ENCODE measurements around the gene GALNT1.
"Not testable (repeated sequence)": the region's sequence is repeated elsewhere in the genome, so short reads cannot be mapped to it uniquely, and the experiment has no call there.

GALNT1 gene

DNA sequence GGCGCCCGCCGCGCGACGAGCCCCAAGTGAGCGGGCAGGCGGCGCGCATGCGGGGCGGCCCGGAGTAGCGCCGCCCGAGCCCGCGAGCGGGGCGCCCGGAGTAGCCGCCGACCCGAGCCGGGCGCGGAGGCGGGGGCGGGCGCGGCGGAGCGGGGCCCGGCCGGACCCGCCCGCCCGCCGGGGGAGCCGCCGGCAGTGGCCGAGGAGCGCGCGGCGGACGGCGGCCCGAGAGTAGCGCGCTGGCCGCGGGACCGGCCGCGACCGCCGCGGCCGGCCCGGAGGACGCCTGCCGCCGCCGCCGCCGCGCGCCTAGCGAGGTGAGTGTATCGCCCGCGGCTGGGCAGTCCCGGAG, at the start of gene GALNT1:
Gene GALNT1, plus strand, starts transcription at position 195 of the 352 bp plus-strand sequence. CDS start 72,923 bp downstream, outside the sequence.
- H3K4me1 ChIP-seq: peaks cover 14% of the 10 kb centered on the region
- DNase-seq (ENCODE audit: low spot score in 2 of 2): no peak
- H3K4me3 ChIP-seq: peak within 1 kb of the TSS; percentile 50
- H3K9me3 ChIP-seq: peaks cover 6% of the 10 kb centered on the region; the same call in 1 of the 2 replicates
- peaks cover 3% of the 10 kb centered on the region; the same call in 1 of the 2 replicates for H3K27me3 ChIP-seq (ENCODE audit: low read depth)
- in situ Hi-C loops (cut with MboI; ENCODE audit: low sequenced_read_pairs): no loop called here
- H3K36me3 ChIP-seq (replicated peaks): no peaks in the 10 kb centered on the region

GRCh38 chr18:35533916-35534405, 47.6 kb upstream of the GALNT1 start:
- no peak for DNase-seq (ENCODE audit: low spot score in 2 of 2)
- in situ Hi-C loops (cut with MboI; ENCODE audit: low sequenced_read_pairs): no loop called here

GRCh38 chr18:35535297-35535696, 46.2 kb upstream of the GALNT1 start:
- H3K4me1 ChIP-seq: no peaks in the 10 kb centered on the region
- in situ Hi-C loops (cut with MboI; ENCODE audit: low sequenced_read_pairs): no loop called here
- DNase-seq (ENCODE audit: low spot score in 2 of 2): no peak
- H3K4me3 ChIP-seq: no peak overlapping the region
- no peaks in the 10 kb centered on the region for H3K9me3 ChIP-seq
- 0 out of 2 replicates have a peak, but pooled peaks cover 3% of the 10 kb centered on the region for H3K27me3 ChIP-seq (ENCODE audit: low read depth)
- no peaks in the 10 kb centered on the region for H3K36me3 ChIP-seq (replicated peaks)

More at GRCh38 chr18:35533916-35534405, 47.6 kb upstream of the GALNT1 start:
- H3K36me3 ChIP-seq (replicated peaks): no peaks in the 10 kb centered on the region
- no peaks in the 10 kb centered on the region for H3K9me3 ChIP-seq
- H3K4me1 ChIP-seq: no peaks in the 10 kb centered on the region
- H3K4me3 ChIP-seq: no peak overlapping the region
- H3K27me3 ChIP-seq (ENCODE audit: low read depth): 0 out of 2 replicates have a peak, but pooled peaks cover 3% of the 10 kb centered on the region

DNA sequence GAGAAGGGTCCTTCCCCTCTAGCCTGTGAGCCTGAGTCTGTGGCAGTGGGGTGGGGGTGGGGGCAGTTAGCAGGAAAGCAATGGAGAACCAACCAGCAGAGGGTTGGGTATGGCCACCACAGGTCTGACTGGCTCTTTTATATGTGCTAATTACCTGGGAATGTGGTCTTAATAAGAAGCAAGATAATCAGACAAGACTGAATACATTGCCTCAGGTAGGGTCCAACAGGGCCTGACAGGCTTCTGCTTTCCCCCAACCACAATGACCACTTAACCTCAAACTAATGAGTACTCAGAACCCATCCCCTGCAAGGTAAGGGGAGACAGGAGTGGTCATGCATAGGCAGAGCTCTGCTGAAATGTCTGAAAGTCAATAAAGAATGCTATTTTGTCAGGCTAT, 39.2 kb upstream of the GALNT1 start:
- H3K36me3 ChIP-seq (replicated peaks): no peaks in the 10 kb centered on the region
- no peak for DNase-seq (ENCODE audit: low spot score in 2 of 2)
- in situ Hi-C loops (cut with MboI; ENCODE audit: low sequenced_read_pairs): no loop called here
- no peak overlapping the region for H3K4me3 ChIP-seq
- H3K9me3 ChIP-seq: no peaks in the 10 kb centered on the region
- H3K27me3 ChIP-seq (ENCODE audit: low read depth): no peaks in the 10 kb centered on the region
- H3K4me1 ChIP-seq: no peaks in the 10 kb centered on the region

- H3K27me3 ChIP-seq (ENCODE audit: low read depth): no peaks in the 10 kb centered on the region
- H3K9me3 ChIP-seq: no peaks in the 10 kb centered on the region
- no peak overlapping the region for H3K4me3 ChIP-seq
- H3K36me3 ChIP-seq (replicated peaks): no peaks in the 10 kb centered on the region
- no peak for DNase-seq (ENCODE audit: low spot score in 2 of 2)
- H3K4me1 ChIP-seq: no peaks in the 10 kb centered on the region
- in situ Hi-C loops (cut with MboI; ENCODE audit: low sequenced_read_pairs): no loop called here
Observed at GRCh38 chr18:35547008-35547605, 34.4 kb upstream of the GALNT1 start.

GRCh38 chr18:35549564-35549963, 32.0 kb upstream of the GALNT1 start:
- H3K36me3 ChIP-seq (replicated peaks): no peaks in the 10 kb centered on the region

GRCh38 chr18:35553300-35553699, 28.2 kb upstream of the GALNT1 start:
- no peak for DNase-seq (ENCODE audit: low spot score in 2 of 2)
- Histone ChIP-seq H3K36me3 (replicated peaks) (no peaks in the 10 kb centered on the region), H3K4me1 (no peaks in the 10 kb centered on the region), H3K9me3 (no peaks in the 10 kb centered on the region), H3K4me3 (no peak overlapping the region), H3K27me3 (ENCODE audit: low read depth) (no peaks in the 10 kb centered on the region)
- in situ Hi-C loops (cut with MboI; ENCODE audit: low sequenced_read_pairs): no loop called here

More at GRCh38 chr18:35549564-35549963, 32.0 kb upstream of the GALNT1 start:
- H3K27me3 ChIP-seq (ENCODE audit: low read depth): no peaks in the 10 kb centered on the region
- no peaks in the 10 kb centered on the region for H3K9me3 ChIP-seq
- no peak overlapping the region for H3K4me3 ChIP-seq
- DNase-seq (ENCODE audit: low spot score in 2 of 2): no peak
- in situ Hi-C loops (cut with MboI; ENCODE audit: low sequenced_read_pairs): no loop called here
- no peaks in the 10 kb centered on the region for H3K4me1 ChIP-seq

DNA sequence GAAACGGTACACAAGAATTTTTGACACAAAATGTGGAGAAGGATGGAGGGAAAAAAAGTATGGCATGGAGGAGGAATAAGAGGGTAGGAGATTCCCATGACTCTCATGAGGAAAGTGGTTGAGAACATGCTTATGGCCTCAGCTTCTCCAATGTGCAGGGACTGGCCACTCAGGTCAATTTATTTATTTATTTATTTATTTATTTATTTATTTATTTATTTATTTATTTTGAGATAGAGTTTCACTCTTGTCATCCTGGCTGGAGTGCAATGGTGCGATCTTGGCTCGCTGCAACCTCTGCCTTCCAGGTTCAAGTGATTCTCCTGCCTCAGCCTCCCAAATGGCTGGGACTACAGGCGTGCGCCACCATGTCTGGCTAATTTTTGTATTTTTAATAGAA, 26.0 kb upstream of the GALNT1 start:
- H3K27me3 ChIP-seq (ENCODE audit: low read depth); in situ Hi-C loops (cut with MboI; ENCODE audit: low sequenced_read_pairs); H3K4me1 ChIP-seq; DNase-seq (ENCODE audit: low spot score in 2 of 2); H3K9me3 ChIP-seq; H3K36me3 ChIP-seq (replicated peaks); H3K4me3 ChIP-seq: not testable (repeated sequence)

DNA sequence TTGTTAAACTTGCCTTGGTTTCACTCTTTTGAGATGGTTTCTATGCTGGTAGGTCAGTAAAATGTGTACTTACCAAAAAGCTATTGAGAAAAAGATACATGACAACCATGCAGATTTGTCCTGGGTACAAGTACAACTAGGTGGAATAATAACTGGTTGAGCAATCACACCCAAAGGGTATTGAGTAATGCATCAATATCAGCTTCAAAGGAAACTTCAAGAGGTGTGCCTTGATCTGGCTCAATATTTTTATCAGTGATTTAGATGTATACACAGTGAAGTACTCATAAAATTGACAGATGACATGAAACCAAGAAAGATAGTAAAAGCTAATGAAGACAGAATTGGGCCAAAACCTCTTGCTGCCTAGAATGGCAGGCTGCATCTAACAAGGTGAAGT, 21.7 kb upstream of the GALNT1 start:
- no peaks in the 10 kb centered on the region for H3K36me3 ChIP-seq (replicated peaks)
- in situ Hi-C loops (cut with MboI; ENCODE audit: low sequenced_read_pairs): no loop called here
- DNase-seq (ENCODE audit: low spot score in 2 of 2): no peak

GRCh38 chr18:35564795-35565453, 16.6 kb upstream of the GALNT1 start:
- H3K4me3 ChIP-seq: no peak overlapping the region
- no peak for DNase-seq (ENCODE audit: low spot score in 2 of 2)
- in situ Hi-C loops (cut with MboI; ENCODE audit: low sequenced_read_pairs): no loop called here
- H3K9me3 ChIP-seq: no peaks in the 10 kb centered on the region
- H3K36me3 ChIP-seq (replicated peaks): no peaks in the 10 kb centered on the region
- H3K4me1 ChIP-seq: no peaks in the 10 kb centered on the region
- no peaks in the 10 kb centered on the region for H3K27me3 ChIP-seq (ENCODE audit: low read depth)

More for the DNA sequence above, 21.7 kb upstream of the GALNT1 start:
- Histone ChIP-seq H3K4me1 (no peaks in the 10 kb centered on the region), H3K9me3 (no peaks in the 10 kb centered on the region), H3K4me3 (no peak overlapping the region), H3K27me3 (ENCODE audit: low read depth) (no peaks in the 10 kb centered on the region)

GRCh38 chr18:35566019-35566418, 15.5 kb upstream of the GALNT1 start:
- Histone ChIP-seq H3K4me3 (no peak overlapping the region), H3K9me3 (no peaks in the 10 kb centered on the region), H3K4me1 (no peaks in the 10 kb centered on the region), H3K27me3 (ENCODE audit: low read depth) (no peaks in the 10 kb centered on the region), H3K36me3 (replicated peaks) (no peaks in the 10 kb centered on the region)
- DNase-seq (ENCODE audit: low spot score in 2 of 2): no peak
- in situ Hi-C loops (cut with MboI; ENCODE audit: low sequenced_read_pairs): no loop called here

- no peaks in the 10 kb centered on the region for H3K9me3 ChIP-seq
- no peak overlapping the region for H3K4me3 ChIP-seq
- H3K36me3 ChIP-seq (replicated peaks): no peaks in the 10 kb centered on the region
- no peaks in the 10 kb centered on the region for H3K4me1 ChIP-seq
- DNase-seq (ENCODE audit: low spot score in 2 of 2): no peak
- in situ Hi-C loops (cut with MboI; ENCODE audit: low sequenced_read_pairs): no loop called here
- H3K27me3 ChIP-seq (ENCODE audit: low read depth): 0 out of 2 replicates have a peak, but pooled peaks cover 8% of the 10 kb centered on the region
Observed at GRCh38 chr18:35570182-35570581, 11.4 kb upstream of the GALNT1 start.

DNA sequence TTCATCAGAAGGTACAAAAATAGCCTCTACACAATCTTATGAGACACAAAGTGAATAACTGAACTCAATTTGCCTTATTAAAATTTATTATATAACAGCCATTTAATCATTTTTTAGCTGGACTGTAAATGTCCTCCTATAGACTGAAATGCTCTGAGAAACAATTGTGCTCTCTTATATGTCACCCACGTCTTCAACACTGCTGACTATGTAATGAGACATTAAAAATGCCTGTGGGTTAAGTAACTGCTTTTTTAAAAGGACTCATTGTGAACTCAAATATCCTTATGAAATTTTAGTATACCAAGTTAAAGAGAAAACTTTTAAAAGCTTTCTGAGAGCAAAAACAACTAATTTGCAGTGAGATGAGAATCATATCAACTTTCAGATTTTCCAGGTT, 10.4 kb upstream of the GALNT1 start:
- in situ Hi-C loops (cut with MboI; ENCODE audit: low sequenced_read_pairs): no loop called here
- Histone ChIP-seq H3K36me3 (replicated peaks) (no peaks in the 10 kb centered on the region), H3K9me3 (peaks cover 2% of the 10 kb centered on the region; the same call in 1 of the 2 replicates), H3K4me3 (no peak overlapping the region), H3K27me3 (ENCODE audit: low read depth) (0 out of 2 replicates have a peak, but pooled peaks cover 8% of the 10 kb centered on the region), H3K4me1 (no peaks in the 10 kb centered on the region)
- DNase-seq (ENCODE audit: low spot score in 2 of 2): no peak

GRCh38 chr18:35572644-35573043, 8.9 kb upstream of the GALNT1 start:
- in situ Hi-C loops (cut with MboI; ENCODE audit: low sequenced_read_pairs): no loop called here

More at GRCh38 chr18:35572644-35573043, 8.9 kb upstream of the GALNT1 start:
- Histone ChIP-seq H3K9me3 (peaks cover 2% of the 10 kb centered on the region; the same call in 1 of the 2 replicates), H3K36me3 (replicated peaks) (no peaks in the 10 kb centered on the region), H3K4me1 (no peaks in the 10 kb centered on the region), H3K4me3 (no peak overlapping the region), H3K27me3 (ENCODE audit: low read depth) (0 out of 2 replicates have a peak, but pooled peaks cover 8% of the 10 kb centered on the region)
- no peak for DNase-seq (ENCODE audit: low spot score in 2 of 2)
